Activated naive CD8-positive, alpha-beta T cell treated with anti-CD3 and anti-CD28 coated beads, Interleukin-2, amount 50 U/mL, for 24 hours (primary cell): ENCODE results near the gene PLVAP.
A peak's percentile ranks its signal among the peaks of the same experiment; 100 is the strongest.
"Not testable (repeated sequence)": the region's sequence is repeated elsewhere in the genome, so short reads cannot be mapped to it uniquely, and the experiment has no call there.

ENCODE experiments used
- ATAC-seq: fragments of 150-1000 bp; cut with Tn5 transposase; one replicate; pipeline ENCODE4 v1.10.0; 2021
- DNase-seq: peaks from one replicate; pipeline ENCODE4 v3.0.0; 2021
- H3K27ac Mint-ChIP-seq: one replicate; pipeline ENCODE4 v1.8.0; 2021; ENCODE audit warnings: mild to moderate bottlenecking, mixed read lengths
- H3K27me3 Mint-ChIP-seq: one replicate; pipeline ENCODE4 v1.8.0; 2021; ENCODE audit warnings: mixed read lengths
- H3K36me3 Mint-ChIP-seq: one replicate; pipeline ENCODE4 v1.8.0; 2021; ENCODE audit warnings: low read depth, mixed read lengths
- H3K4me1 Mint-ChIP-seq: one replicate; pipeline ENCODE4 v1.8.0; 2021; ENCODE audit warnings: mixed read lengths
- H3K4me3 Mint-ChIP-seq: one replicate; pipeline ENCODE4 v1.8.0; 2021; ENCODE audit warnings: mild to moderate bottlenecking, moderate library complexity, mixed read lengths
- H3K9me3 Mint-ChIP-seq: one replicate; pipeline ENCODE4 v1.8.0; 2021; ENCODE audit warnings: mixed read lengths

Gene PLVAP

DNA sequence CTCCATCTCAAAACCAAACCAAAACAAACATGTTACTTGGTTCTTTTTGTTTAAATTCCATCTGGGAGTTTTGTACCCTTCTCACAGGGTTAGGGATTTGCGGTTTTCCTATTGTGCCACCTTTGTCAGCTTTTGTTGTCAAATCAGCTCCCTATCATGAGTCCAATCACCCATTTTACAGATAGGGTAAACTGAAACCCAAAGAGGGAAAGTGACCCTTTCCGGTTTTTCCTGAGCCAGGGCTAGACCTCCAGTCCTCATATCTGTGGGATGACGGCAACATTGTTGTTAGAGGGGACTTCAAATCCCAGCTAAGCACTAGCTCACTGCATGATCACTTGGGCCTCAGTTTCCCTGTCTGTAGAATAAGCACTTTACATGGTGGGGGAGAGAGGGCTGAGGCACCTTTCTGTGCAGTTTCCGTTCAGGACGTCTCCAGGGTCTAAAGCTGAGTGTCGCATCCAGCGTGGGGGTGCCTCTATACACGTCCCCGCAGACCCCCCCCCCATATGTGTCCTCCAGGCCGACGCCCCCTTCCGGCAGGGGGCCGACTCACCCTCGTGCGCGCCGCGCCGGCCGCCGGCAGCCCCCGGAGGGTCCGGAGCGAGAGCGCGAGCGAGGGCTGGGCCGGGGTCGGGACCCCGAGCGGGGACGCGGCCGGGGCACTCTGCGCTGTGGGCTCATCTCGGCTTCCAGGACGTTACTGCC lies 13.0 kb upstream of the PLVAP start:
- H3K36me3 Mint-ChIP-seq: no peaks in the 10 kb centered on the region

DNA sequence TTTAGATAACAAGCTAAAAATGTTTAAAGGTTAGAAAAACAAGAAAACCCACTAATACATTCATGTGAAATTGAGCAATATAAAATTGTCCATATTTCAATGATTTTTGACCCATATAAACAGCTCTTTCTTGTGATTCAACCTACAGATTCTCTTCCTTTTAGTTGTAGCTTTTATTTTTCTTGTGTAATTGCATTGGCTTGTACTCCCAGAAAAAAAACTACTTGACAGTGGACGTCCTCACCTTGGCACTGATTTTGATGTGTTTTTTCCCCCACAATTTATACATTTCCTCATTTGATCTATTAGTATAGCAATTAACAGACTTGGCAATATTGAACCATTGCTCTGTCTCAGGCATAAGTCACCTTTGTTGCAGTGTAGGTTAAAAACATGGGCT lies 12.1 kb upstream of the PLVAP start:
- Mint-ChIP-seq H3K4me1 (peaks cover 18% of the 10 kb centered on the region), H3K27ac (no peak overlapping the region), H3K36me3 (no peaks in the 10 kb centered on the region), H3K27me3 (peaks cover 3% of the 10 kb centered on the region), H3K9me3 (no peaks in the 10 kb centered on the region), H3K4me3 (no peak overlapping the region)
- DNase-seq (no peak), ATAC-seq (no peak)

More for the DNA sequence above, 13.0 kb upstream of the PLVAP start:
- ATAC-seq (no peak), DNase-seq (no peak)
- Mint-ChIP-seq H3K27me3 (peaks cover 3% of the 10 kb centered on the region), H3K4me3 (peak overlapping the region; percentile 81), H3K27ac (no peak overlapping the region), H3K4me1 (peaks cover 24% of the 10 kb centered on the region), H3K9me3 (no peaks in the 10 kb centered on the region)

DNA sequence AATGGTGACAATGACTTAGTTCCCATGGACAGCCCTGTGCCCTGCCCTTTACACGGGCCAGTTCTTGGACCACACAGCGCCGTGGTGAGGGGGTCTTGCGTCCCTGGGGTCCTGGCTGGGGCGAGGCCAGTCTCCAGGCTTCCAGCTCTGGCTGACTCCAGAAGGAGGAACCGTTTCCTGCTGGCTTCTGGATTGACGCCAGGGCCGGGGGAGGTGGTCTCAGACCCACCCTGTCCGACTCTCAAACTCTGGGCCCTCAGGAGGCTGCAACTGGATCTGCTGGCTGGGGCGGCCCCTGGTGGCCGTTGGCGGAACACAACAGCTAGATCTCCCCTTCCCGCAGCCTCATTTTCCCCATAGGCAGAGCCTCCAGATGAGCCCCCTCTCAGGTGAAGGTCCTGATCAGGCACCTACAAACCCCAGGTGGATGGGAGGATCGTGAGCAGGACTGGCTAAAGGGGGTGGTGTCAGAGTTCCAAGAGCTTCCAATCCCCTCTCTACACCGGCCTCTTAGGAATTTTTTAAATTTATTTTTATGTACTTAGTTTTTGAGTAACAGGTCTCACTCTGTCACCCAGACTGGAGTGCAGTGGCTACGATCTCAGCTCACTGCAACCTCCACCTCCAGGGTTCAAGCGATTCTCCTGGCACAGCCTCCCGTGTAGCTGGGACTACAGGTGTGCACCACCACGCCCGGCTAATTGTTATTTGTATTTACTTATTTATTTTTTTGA lies 8.9 kb upstream of the PLVAP start:
- Mint-ChIP-seq H3K36me3 (no peaks in the 10 kb centered on the region), H3K27ac (no peak overlapping the region), H3K9me3 (no peaks in the 10 kb centered on the region), H3K4me3 (no peak overlapping the region), H3K27me3 (peaks cover 3% of the 10 kb centered on the region), H3K4me1 (peaks cover 16% of the 10 kb centered on the region)
- ATAC-seq: peak; percentile 23
- peak; percentile 75 for DNase-seq

DNA sequence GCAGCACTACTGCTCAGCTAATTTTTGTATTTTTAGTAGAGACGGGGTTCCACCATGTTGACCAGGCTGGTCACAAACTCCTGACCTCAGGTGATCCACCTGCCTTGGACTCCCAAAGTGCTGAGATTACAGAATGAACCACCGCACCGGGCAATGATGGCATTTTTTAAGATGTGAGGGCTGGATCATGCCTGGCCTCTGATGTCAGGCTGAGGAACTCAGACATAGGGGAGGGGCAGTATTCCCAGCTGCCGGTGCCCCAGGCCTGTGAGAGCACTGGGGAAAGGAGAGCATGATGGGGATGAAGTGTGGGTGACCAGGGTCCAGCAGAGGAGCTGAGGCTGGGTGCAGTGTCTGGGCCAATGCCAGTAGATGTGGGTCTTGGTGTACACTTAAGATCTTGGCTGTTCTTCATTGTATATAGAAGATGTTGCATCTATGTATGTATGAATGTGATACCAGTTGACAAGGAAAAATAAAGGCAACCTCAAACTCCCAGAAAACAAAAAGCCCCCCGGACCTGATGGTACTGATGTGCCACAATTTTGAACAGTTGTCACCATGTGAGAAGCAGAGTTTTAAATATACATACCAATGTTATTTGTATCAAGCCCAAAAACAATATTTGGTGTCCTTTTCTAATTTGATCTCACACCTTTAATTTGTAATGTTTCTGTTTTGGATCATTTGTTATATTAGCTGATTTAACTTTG lies 3.4 kb upstream of the PLVAP start:
- Mint-ChIP-seq H3K4me3 (no peak overlapping the region), H3K36me3 (peaks cover 2% of the 10 kb centered on the region), H3K9me3 (no peaks in the 10 kb centered on the region), H3K27me3 (peaks cover 4% of the 10 kb centered on the region), H3K4me1 (peaks cover 13% of the 10 kb centered on the region), H3K27ac (no peak overlapping the region)
- ATAC-seq: no peak
- DNase-seq: no peak

DNA sequence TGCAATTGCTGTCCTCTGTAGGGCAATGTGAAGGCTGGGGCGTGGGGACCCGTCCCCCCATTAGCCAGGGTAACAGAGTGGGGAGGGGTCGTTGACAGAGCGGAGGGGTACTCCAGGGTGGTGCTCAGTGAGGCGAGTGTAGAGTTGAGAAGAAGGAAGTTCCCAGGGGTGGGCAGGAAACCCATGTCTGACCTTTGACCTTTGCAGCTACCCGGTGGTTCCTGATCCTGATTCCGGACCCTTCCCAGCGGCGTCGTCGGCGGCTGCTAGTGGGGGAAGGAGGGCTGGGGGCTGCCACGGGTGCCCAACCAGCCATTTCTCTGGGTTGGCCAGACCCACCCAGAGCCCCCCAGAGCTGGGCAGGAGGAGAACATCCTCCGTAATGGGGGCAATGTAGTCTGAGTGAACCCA lies 2.1 kb upstream of the PLVAP start:
- Mint-ChIP-seq H3K4me1 (peaks cover 13% of the 10 kb centered on the region), H3K9me3 (no peaks in the 10 kb centered on the region), H3K4me3 (no peak overlapping the region), H3K27me3 (peaks cover 4% of the 10 kb centered on the region), H3K36me3 (peaks cover 2% of the 10 kb centered on the region), H3K27ac (no peak overlapping the region)
- no peak for DNase-seq
- no peak for ATAC-seq

DNA sequence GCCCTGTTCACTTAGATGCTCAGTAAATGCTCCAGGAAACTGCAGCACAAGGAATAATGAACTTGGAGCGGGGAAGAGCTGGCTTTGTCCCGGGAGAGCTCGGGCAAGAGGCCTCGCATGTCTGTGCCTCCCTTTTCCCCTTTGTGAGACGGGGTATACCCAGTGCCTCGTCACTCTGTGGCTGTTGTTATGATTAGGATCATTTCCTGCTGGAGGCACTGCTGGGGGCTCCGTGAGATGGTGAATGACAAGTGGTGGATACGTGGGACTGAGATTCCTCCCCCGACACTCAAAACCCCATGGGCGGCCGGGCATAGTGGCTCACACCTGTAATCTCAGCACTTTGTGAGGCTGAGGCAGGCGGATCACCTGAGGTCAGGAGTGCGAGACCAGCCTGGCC lies 1.1 kb upstream of the PLVAP start:
- ATAC-seq (no peak), DNase-seq (no peak)
- Mint-ChIP-seq H3K36me3 (peaks cover 2% of the 10 kb centered on the region), H3K4me3 (no peak overlapping the region), H3K27ac (no peak overlapping the region), H3K4me1 (peaks cover 12% of the 10 kb centered on the region), H3K27me3 (peaks cover 6% of the 10 kb centered on the region), H3K9me3 (no peaks in the 10 kb centered on the region)

DNA sequence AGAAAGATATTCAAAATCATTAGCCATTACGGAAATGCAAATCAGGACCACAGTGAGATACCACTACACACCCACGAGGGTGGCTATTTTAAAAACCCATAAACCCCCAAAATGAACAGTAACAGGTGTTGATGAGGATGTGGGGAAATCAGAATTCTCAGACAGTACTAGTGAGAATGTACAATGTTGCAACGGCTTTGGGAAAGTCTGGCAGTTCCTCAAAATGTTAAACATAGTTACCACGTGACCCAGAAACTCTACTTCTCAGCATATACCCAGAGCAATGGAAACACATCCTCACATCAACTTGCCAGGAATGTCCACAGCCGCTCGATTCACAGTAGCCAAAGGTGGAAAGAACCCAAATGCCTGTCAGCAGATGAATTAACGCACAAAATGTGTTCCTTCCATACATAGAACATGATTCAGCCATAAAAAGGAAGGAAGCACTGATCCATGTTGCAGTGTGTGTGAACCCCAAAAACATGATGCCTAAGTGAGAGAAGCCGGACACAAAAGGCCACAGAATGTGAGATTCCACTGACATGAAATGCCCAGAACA lies 7.0 kb downstream of the PLVAP start:
- ATAC-seq (no peak), DNase-seq (no peak)
- H3K36me3 Mint-ChIP-seq: no peaks in the 10 kb centered on the region
- no peaks in the 10 kb centered on the region for H3K9me3 Mint-ChIP-seq
- peaks cover 10% of the 10 kb centered on the region for H3K27me3 Mint-ChIP-seq
- H3K4me1 Mint-ChIP-seq: peaks cover 7% of the 10 kb centered on the region
- no peak overlapping the region for H3K27ac Mint-ChIP-seq
- H3K4me3 Mint-ChIP-seq: peak overlapping the region; percentile 5

DNA sequence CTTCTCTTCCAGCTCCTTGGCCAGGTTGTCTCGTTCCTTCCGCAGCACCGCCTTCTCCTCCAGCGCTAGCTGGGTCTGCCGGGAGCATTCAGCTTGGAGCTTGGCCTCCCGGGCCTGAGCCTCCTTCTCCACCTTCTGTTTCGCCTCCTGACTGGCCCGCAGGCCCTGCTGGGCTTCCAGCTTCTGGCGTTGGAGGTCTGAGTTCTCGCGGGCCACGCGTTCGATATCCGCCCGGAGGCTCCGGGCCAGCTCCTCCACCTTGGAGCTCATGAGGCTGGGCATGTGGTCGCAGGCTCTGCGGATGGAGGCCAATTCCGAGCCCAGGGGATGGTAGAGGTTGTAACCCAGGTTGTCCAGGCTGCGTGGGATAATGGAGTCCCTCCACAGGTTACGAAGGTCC lies 11.8 kb downstream of the PLVAP start:
- Mint-ChIP-seq H3K27me3 (peaks cover 10% of the 10 kb centered on the region), H3K4me1 (peaks cover 5% of the 10 kb centered on the region), H3K9me3 (no peaks in the 10 kb centered on the region), H3K36me3 (no peaks in the 10 kb centered on the region), H3K27ac (no peak overlapping the region), H3K4me3 (no peak overlapping the region)
- DNase-seq (no peak), ATAC-seq (no peak)

DNA sequence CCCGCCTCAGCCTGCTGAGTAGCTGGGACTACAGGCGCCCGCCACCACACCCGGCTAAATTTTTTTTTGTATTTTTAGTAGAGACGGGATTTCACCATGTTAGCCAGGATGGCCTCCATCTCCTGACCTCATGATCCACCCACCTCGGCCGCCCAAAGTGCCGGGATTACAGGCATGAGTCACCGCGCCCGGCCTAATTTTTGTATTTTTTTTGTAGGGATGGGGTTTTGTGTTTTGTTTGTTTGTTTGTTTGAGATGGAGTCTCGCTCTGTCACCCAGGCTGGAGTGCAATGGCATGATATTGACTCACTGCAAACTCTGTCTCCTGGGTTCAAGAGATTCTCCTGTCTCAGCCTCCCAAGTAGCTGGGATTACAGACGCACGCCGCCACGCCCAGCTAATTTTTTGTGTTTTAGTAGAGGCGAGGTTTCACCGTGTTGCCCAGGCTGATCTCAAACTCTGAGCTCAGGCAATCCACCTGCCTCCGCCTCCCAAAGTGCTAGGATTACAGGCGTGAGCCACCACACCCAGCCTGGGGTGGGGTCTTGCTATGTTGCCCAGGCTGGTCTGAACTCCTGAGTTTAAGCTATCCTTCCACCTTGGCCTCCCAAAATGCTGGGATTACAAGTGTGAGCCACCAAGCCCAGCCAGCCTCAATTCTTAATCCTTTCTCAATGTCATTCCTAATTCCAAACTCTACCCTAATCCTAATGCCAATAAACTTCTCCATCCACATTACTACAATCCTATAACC lies 13.1 kb downstream of the PLVAP start:
- not testable (repeated sequence) for H3K27me3 Mint-ChIP-seq, H3K9me3 Mint-ChIP-seq, H3K36me3 Mint-ChIP-seq, ATAC-seq, H3K4me3 Mint-ChIP-seq, H3K27ac Mint-ChIP-seq, DNase-seq, H3K4me1 Mint-ChIP-seq

DNA sequence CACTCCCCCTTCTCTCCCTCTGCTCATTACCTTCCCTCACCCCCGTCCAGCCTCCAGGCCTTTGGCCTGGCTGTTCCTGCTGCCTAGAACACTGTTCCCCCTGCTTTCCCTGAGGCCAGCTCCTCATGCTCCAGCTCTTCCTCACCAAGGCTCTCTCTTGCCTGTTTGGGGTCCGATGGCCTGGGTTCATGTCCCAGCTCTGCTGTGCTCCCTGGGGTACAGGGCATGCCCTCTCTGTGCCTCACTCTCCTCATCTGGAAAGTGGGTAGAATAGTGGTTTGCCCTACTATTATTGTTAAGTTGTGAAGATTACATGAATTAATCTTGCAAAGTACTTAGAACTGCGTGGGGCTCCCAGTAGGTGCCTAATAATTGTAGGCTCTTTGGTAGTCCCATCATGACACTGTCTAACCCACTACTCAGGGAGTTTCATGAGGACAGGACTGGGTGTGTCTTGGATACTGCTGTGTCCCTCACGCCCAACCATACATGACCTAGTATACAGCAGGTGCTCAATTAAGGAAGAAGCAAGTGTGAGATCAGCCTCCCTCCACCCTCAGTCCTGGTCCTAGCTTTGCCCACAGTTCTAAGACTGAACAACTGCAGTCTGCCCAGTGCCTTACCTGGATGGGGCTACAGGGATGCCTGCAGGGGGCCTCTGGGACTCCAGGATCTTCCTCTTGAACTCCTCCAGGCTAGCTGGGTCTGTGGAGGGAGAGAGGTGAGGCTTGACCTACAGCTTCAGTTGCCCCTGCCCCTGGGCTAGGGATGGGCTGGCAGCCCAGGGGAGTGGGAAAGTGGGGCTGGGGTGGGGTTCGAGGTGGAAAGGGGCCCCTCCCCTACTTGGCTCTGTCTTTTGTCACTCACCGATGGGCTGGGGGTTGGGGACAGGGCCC lies 17.0 kb downstream of the PLVAP start:
- peaks cover 4% of the 10 kb centered on the region for H3K27me3 Mint-ChIP-seq
- H3K27ac Mint-ChIP-seq: no peak overlapping the region
- DNase-seq (no peak), ATAC-seq (no peak)
- no peaks in the 10 kb centered on the region for H3K4me1 Mint-ChIP-seq
- H3K9me3 Mint-ChIP-seq: no peaks in the 10 kb centered on the region
- no peak overlapping the region for H3K4me3 Mint-ChIP-seq
- no peaks in the 10 kb centered on the region for H3K36me3 Mint-ChIP-seq

DNA sequence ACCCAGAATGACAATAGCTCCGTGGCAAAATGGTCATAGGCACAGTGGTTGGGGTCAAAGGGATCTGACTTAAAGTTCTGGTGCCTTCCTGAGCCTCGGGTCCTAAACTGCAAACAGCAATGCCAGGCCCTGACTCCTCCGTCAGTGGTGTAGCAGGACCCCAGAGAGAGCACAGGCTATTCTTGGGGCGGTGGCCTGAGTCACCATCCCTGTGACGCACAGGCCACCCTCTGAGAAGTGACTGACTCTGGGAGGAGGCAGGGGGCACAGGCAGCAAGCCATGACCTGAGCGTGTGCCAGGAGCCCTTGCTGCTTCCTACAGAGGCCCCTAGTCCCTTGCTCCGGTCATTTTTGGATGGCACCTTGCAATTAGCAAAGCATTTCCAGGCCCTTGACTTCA lies 18.7 kb downstream of the PLVAP start:
- ATAC-seq: no peak
- peaks cover 3% of the 10 kb centered on the region for H3K27me3 Mint-ChIP-seq

DNA sequence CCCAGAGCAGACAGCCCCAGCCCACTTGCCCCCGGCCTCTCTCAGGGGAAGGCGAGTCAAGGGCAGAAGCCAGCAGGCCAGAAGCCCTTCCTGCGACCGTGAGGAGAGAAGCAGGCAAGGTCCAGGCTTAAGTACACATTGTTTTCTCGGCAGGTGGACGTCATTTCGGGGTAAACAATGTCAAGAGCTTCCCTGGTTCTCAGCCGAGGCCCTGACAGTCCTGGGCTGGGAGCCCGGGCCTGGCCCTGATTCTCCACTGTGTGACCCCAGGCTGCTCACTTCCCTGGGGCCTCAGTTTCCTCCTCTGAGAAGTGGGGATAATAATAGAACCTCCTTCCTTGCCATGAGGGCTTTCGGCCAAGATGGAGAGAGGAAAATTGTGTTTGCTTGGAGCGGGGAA lies 19.4 kb downstream of the PLVAP start:
- no peaks in the 10 kb centered on the region for H3K36me3 Mint-ChIP-seq
- no peaks in the 10 kb centered on the region for H3K4me1 Mint-ChIP-seq
- H3K27ac Mint-ChIP-seq: no peak overlapping the region
- DNase-seq (no peak), ATAC-seq (no peak)
- H3K9me3 Mint-ChIP-seq: no peaks in the 10 kb centered on the region
- H3K4me3 Mint-ChIP-seq: no peak overlapping the region
- H3K27me3 Mint-ChIP-seq: peaks cover 6% of the 10 kb centered on the region

More for the DNA sequence above, 18.7 kb downstream of the PLVAP start:
- no peak for DNase-seq
- no peaks in the 10 kb centered on the region for H3K9me3 Mint-ChIP-seq
- H3K36me3 Mint-ChIP-seq: no peaks in the 10 kb centered on the region
- H3K4me3 Mint-ChIP-seq: no peak overlapping the region
- no peak overlapping the region for H3K27ac Mint-ChIP-seq
- H3K4me1 Mint-ChIP-seq: no peaks in the 10 kb centered on the region

DNA sequence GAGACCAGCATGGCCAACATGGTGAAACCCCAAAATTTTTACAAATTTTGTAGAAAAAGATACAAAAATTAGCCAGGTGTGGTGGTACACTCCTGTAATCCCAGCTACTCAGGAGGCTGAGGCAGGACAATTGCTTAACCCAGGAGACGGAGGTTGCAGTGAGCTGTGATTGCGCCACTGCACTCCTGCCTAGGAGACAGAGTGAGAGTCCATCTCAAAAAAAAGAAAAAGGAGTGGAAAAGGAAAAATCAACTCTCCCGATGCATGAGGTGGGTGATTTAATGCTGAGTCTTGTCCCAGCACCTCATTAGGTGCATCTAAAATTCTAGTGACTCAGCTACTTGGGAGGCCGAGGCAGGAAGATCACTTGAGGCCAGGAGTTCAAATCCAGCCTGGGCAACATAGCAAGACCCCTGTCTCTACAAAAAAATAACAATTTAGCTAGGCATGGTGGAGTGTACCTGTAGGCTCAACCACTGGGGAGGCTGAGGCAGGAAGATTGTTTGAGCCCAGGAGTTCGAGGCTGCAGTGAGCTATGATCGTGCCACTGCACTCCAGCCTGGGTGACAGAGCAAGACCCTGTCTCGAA lies 20.0 kb downstream of the PLVAP start:
- ATAC-seq (no peak), DNase-seq (no peak)
- Mint-ChIP-seq H3K36me3 (no peaks in the 10 kb centered on the region), H3K4me1 (no peaks in the 10 kb centered on the region), H3K9me3 (no peaks in the 10 kb centered on the region), H3K27ac (no peak overlapping the region), H3K27me3 (peaks cover 5% of the 10 kb centered on the region), H3K4me3 (no peak overlapping the region)
